Panc1 (cell line): ENCODE results near the gene ADGRD1.

Source experiments
- CTCF ChIP-seq: fragments of 450-650 bp; IDR thresholded peaks from 2 replicates; pipeline ENCODE4 v1.5.1; 2017; ENCODE audit warnings: mild to moderate bottlenecking
- REST ChIP-seq, 2 experiments: IDR thresholded peaks; 2 replicates each; pipeline ENCODE4 v1.6.1; 2011 to 2012; ENCODE audit warnings: low read depth in 2 of 2, control low read depth in 1 of 2, low read length in 1 of 2, mild to moderate bottlenecking in 1 of 2, moderate library complexity in 1 of 2; ENCODE audit not compliant: insufficient read depth in 1 of 2
- SIN3A ChIP-seq: IDR thresholded peaks from 2 replicates; pipeline ENCODE4 v1.6.1; 2012; ENCODE audit warnings: low read depth, mild to moderate bottlenecking, low read length, moderate library complexity, borderline replicate concordance; ENCODE audit not compliant: insufficient read depth

- TF ChIP-seq CTCF (no peak), REST (IDR thresholded peaks at IDR 0.05; ENCODE audit: insufficient read depth in 1 of 2, low read depth in 2 of 2, low read length in 1 of 2) (no peak), SIN3A (no peak)
Observed at GRCh38 chr12:131075194-131075593, 121.5 kb downstream of the ADGRD1 start.
